ENCODE results near the gene PGRMC2. TPM values are rescaled to one million over a fixed set of nuclear protein-coding genes. Genes with fewer than 3 reads are reported as not detected.

Gene PGRMC2
- total RNA-seq, 2 donors from 2014 or later, result 14.8 to 20.2 TPM

DNA sequence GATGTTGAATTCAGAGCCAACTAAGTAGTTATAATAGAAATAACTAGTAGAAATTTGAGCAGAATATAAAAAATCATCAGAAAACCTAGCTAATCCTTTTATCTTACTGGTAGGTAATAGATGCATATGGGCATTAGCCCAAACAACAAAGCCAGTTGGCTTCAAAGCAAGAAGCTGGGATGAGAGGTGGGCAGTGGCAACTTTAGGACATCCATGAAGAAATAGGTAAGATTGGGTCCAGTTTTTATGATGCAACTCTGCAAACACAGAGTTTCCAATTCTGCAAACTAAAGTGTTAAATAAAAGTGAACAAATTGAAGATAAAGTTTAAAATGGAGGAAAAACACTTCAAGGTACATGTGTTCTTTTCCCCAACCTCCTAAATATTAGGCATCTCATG lies 5.1 kb downstream of the PGRMC2 start:
- TF ChIP-seq POLR2A (IDR thresholded peaks at IDR 0.05), result no peak
- TF ChIP-seq, protein P1, sequence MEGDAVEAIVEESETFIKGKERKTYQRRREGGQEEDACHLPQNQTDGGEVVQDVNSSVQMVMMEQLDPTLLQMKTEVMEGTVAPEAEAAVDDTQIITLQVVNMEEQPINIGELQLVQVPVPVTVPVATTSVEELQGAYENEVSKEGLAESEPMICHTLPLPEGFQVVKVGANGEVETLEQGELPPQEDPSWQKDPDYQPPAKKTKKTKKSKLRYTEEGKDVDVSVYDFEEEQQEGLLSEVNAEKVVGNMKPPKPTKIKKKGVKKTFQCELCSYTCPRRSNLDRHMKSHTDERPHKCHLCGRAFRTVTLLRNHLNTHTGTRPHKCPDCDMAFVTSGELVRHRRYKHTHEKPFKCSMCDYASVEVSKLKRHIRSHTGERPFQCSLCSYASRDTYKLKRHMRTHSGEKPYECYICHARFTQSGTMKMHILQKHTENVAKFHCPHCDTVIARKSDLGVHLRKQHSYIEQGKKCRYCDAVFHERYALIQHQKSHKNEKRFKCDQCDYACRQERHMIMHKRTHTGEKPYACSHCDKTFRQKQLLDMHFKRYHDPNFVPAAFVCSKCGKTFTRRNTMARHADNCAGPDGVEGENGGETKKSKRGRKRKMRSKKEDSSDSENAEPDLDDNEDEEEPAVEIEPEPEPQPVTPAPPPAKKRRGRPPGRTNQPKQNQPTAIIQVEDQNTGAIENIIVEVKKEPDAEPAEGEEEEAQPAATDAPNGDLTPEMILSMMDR (IDR thresholded peaks at IDR 0.05), result no peak
- Histone ChIP-seq H3K36me3 (replicated peaks in 1 of 2; ENCODE audit: insufficient read depth in 1 of 2, low read depth in 2 of 2) (no peaks in the 10 kb centered on the region), H3K27me3 (no peaks in the 10 kb centered on the region), H3K9me3 (no peaks in the 10 kb centered on the region), H3K4me3 (no peak overlapping the region), H3K4me1 (peaks cover 53% of the 10 kb centered on the region), H3K27ac (no peak overlapping the region)
- intact Hi-C loops (cut with DNase I), result no loop called here
- no peak for ATAC-seq
- DNase-seq, result no peak

DNA sequence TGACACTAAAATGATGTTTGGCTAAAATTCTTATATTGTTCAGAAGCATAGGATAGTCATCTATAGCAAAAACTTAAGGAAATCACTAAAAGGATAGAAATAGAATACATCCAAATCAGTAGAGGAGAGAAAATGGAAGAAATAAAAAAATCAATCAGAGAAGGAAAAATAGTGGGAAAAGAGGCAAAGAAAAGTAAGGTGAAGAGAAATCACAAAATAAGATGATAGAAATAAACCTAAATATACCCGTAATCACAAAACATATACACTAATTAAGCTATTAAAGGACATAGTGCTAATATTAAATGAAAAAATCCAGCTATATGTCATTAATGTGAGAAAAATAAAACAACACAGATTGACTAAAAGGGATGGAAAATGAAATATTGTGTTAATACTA lies 6.3 kb downstream of the PGRMC2 start:
- no peak for ATAC-seq
- peaks cover 61% of the 10 kb centered on the region for H3K4me1 ChIP-seq
- H3K4me3 ChIP-seq, result no peak overlapping the region
- H3K27me3 ChIP-seq, result no peaks in the 10 kb centered on the region
- intact Hi-C loops (cut with DNase I), result no loop called here
- DNase-seq, result no peak
- H3K9me3 ChIP-seq, result no peaks in the 10 kb centered on the region
- no peak overlapping the region for H3K27ac ChIP-seq
- TF ChIP-seq POLR2A (IDR thresholded peaks at IDR 0.05), result no peak
- TF ChIP-seq, protein P1 (IDR thresholded peaks at IDR 0.05), result no peak
- no peaks in the 10 kb centered on the region for H3K36me3 ChIP-seq (replicated peaks in 1 of 2; ENCODE audit: insufficient read depth in 1 of 2, low read depth in 2 of 2)
- 86 to 95% methylated on average over 1 of the region's 1 CpG for WGBS, 2 donors

DNA sequence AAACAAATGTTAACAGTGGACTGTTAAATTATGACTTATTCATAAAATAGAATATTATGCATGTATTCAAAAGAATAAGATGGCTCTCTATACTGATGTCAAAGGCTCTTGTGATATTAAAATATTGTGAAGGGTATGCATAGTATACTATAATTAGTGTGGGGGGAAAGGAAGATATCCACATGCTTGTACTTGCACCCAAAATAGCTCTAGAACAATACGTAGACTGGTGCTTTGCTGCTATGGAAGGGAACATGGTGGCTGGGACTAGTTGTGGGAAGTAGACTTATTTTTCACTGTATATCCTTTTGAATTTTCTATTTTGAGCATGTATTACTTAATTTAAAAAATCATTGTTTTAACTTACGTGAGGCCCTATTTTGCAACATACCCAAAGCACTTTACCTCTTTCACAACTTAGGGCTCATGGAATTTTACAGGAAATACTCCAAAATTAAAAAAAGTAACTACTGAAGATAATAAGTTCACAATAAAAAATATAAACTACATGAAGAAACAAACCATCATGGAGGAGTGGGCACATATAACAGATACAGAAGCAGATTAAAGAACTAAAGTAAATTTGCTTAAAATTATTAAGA lies 7.9 kb downstream of the PGRMC2 start:
- 77 to 86% methylated on average over 2 of the region's 2 CpGs for WGBS, 2 donors
- Histone ChIP-seq H3K36me3 (replicated peaks in 1 of 2; ENCODE audit: insufficient read depth in 1 of 2, low read depth in 2 of 2) (no peaks in the 10 kb centered on the region), H3K9me3 (no peaks in the 10 kb centered on the region), H3K4me3 (no peak overlapping the region), H3K27me3 (no peaks in the 10 kb centered on the region), H3K4me1 (peaks cover 54% of the 10 kb centered on the region), H3K27ac (no peak overlapping the region)
- intact Hi-C loops (cut with DNase I), result no loop called here
- TF ChIP-seq POLR2A (IDR thresholded peaks at IDR 0.05), result no peak
- TF ChIP-seq, protein P1 (IDR thresholded peaks at IDR 0.05), result no peak
- DNase-seq (no peak), ATAC-seq (no peak)

DNA sequence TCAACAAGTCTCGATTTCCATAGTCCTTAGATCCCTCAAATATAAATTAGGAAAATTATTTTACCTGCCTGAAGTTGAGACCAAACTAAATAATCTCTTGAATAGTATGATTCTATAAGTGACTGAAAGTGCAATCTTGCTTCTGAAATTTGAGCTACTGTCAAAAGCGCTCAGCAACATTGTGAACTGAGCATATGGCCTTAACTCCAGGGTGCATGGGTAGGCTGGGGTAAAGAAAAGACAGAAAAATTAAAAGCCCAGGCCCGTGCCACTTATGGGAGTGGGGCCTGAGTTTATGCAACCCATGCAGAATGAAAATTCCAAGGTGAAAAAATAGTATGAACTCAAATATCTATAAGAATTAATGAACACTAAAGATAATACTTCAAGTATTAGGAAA lies 9.8 kb downstream of the PGRMC2 start:
- intact Hi-C loops (cut with DNase I), result no loop called here
- no peaks in the 10 kb centered on the region for H3K27me3 ChIP-seq
- no peaks in the 10 kb centered on the region for H3K9me3 ChIP-seq
- H3K27ac ChIP-seq, result no peak overlapping the region
- no peak for ATAC-seq
- peaks cover 42% of the 10 kb centered on the region for H3K4me1 ChIP-seq
- TF ChIP-seq POLR2A (IDR thresholded peaks at IDR 0.05), result no peak
- TF ChIP-seq, protein P1 (IDR thresholded peaks at IDR 0.05), result no peak
- H3K4me3 ChIP-seq, result no peak overlapping the region
- 79 to 83% methylated on average over 3 of the region's 3 CpGs for WGBS, 2 donors
- no peaks in the 10 kb centered on the region for H3K36me3 ChIP-seq (replicated peaks in 1 of 2; ENCODE audit: insufficient read depth in 1 of 2, low read depth in 2 of 2)
- DNase-seq, result no peak

DNA sequence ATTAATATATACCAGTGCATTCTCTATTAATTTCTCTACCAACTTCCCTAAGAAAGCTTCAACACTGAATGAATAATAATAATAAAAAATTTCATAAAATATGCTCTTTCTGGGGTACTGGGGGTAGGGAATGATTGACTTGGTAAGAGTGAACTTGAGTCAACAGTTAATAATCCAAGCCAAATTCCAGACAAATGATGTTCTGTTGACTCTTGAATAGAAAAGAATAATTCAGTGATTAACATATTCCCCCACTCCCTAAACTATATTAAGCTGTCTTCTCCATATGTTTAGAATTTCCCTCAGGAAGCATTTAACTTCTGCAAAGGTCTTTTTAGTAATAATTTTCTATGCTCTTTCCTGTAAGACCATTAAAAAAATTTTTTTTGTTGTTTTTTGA lies 12.3 kb downstream of the PGRMC2 start:
- TF ChIP-seq, protein P1 (IDR thresholded peaks at IDR 0.05), result no peak
- no peak for TF ChIP-seq POLR2A (IDR thresholded peaks at IDR 0.05)
- Histone ChIP-seq H3K9me3 (no peaks in the 10 kb centered on the region), H3K36me3 (replicated peaks in 1 of 2; ENCODE audit: insufficient read depth in 1 of 2, low read depth in 2 of 2) (peaks cover 0 to 3% of the 10 kb centered on the region in 2 donors), H3K27ac (no peak overlapping the region), H3K27me3 (no peaks in the 10 kb centered on the region), H3K4me3 (no peak overlapping the region), H3K4me1 (peaks cover 24% of the 10 kb centered on the region)
- ATAC-seq (no peak), DNase-seq (no peak)
- intact Hi-C loops (cut with DNase I), result no loop called here

Data from body of pancreas (tissue), 4 donors.